D341Med (cell line): ENCODE results near the gene TYMP.
A peak's percentile ranks its signal among the peaks of the same experiment; 100 is the strongest.
"Not testable (repeated sequence)": the region's sequence is repeated elsewhere in the genome, so short reads cannot be mapped to it uniquely, and the experiment has no call there.

Experiments
- DNase-seq: peaks from one replicate; pipeline ENCODE4 v3.0.0; 2012; ENCODE audit warnings: low spot score

The TYMP gene

DNA sequence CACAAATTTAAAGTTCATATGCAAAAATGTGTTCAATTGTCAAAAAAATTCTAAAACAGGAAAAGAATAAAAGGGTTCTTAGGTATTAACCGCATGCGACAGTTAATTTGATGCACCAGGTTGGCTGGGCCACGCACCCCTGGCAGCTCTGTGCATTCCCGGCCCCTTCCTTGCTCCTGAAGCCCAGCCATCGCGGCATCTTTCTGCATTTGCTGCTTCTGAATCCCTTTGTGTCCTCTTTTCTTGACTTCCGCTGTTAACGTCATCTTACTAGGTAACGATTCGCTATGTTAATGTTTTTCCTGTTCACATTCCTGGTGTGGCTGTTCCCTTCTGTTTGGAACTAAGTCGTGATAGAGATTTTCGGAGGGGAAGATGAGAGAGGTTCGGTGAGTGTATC is 8.0 kb upstream of the TYMP start:
- DNase-seq = peak; percentile 18

GRCh38 chr22:50536226-50536625 is 6.4 kb upstream of the TYMP start:
- DNase-seq = no peak

- no peak for DNase-seq
These were observed 5.3 kb upstream of the TYMP start for GRCh38 chr22:50535113-50535512.

GRCh38 chr22:50533856-50534711 is 4.3 kb upstream of the TYMP start:
- not testable (repeated sequence) for DNase-seq

DNA sequence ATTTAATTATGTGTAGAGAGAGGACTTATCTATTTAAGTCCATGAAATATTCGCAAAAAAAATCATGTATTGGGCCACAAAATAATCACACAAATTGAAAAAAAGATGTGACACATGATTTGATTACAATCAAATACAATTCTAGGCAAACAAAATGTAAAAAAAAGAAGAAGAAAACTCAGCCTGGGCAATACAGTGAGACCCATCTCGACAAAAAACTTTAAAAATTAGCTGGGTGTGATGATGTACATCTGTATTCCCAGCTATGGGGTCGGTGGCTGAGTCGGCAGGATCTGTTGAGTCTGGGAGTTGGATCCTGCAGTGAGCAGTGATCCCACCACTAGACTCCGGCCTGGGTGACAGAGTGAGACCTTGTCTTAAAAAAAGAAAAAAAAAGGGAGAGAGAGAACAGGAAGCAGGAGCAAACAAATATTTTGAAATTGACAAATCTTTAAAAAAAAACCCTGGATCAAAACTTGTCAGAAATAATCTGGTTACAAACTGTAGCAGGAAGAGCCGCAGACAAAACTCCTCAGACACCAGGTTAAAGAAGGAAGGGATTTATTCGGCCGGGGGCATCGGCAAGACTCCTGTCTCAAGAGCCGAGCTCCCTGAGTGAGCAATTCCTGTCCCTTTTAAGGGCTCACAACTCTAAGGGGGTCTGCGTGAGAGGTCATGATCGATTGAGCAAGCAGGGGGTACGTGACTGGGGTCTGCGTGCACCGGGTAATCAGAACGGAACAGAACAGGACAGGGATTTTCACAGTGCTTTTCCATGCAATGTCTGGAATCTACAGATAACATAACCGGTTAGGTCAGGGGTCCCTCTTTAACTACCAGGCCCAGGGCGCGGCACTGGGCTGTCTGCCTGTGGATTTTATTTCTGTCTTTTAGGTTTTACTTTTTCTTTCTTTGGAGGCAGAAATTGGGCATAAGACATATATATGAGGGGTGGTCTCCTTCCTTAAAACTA is 3.3 kb upstream of the TYMP start:
- no peak for DNase-seq

- DNase-seq = peak; percentile 78
These were observed 2.3 kb upstream of the TYMP start for GRCh38 chr22:50531962-50532674.

- DNase-seq = peak; percentile 67
These were observed 1.7 kb upstream of the TYMP start for GRCh38 chr22:50531546-50531961.

DNA sequence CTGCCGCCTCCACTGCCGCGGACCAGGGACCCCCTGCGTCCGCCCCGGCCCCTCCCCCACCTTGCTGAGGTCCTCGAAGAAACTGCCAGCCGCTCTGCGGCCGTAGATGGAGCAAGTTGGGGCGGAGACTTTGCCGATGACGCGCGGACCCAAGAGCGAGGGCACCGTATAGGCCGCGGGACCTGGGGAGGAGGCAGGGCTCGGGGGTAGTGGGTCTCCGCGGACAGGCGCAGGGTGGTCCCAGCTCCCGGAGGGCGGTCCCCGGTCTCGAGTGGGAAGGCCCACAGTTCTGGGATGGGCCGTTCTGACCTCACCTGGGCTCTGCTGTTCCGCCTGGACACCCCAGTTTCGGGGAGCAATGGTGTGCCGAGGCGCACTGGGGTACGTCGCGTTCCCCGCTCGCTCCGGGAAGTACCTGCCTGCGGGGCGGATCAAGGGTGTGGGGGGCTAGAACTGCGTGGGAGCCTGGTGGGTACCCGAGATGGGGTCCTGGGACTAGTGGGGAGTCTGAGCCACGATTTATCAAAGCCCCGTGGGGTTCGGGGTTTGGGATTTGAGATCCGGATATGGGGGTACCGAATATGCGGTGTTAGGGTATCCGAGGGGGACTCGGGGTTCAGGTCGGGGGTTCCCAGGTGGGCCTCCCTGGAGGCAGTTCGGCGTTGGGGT is 1.2 kb upstream of the TYMP start:
- DNase-seq = peak; percentile 67

DNA sequence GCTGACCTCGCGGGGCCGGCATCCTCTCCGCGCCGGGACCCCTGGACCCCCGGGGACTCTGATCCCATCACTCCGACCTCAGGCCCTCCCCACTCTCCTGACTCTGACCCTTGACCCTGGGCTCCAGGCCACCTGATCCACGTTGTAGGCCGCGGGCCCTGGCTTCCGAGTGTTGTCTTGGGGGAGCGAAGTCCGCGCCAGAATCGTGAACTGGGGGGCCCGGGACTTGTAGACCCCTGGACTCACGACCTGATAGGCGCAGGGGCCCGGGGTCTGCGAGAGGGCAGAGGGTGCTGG is 716 bp upstream of the TYMP start:
- no peak for DNase-seq

DNA sequence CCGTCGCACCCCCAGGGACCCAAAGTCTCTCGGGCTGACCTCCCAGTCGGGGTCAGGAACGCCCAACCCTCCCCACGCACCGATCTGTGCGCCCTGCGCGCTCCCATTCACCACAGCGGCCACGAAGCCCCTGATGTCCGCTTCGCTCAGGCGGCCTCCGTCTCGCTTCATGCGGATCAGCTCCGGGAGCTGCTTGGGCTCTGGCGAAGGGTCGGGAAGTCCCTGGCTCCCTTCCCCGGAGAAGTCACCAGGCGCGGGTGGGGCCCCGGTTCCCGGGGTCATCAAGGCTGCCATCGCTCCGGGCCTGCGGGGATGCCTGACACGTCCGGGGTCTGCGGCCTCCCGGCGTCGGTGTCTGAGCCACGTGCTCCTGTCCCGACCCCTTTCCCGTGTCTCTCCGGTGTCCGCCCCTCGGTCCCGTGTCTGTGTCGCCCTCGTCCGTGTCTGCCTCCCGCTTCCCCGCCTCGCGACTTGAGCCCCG is 356 bp downstream of the TYMP start:
- DNase-seq = peak; percentile 38

- DNase-seq = peak; percentile 24
These were observed 963 bp downstream of the TYMP start for GRCh38 chr22:50528682-50529415.

GRCh38 chr22:50527921-50528681 is 1.7 kb downstream of the TYMP start:
- no peak for DNase-seq

GRCh38 chr22:50526834-50527801 is 2.7 kb downstream of the TYMP start:
- no peak for DNase-seq

DNA sequence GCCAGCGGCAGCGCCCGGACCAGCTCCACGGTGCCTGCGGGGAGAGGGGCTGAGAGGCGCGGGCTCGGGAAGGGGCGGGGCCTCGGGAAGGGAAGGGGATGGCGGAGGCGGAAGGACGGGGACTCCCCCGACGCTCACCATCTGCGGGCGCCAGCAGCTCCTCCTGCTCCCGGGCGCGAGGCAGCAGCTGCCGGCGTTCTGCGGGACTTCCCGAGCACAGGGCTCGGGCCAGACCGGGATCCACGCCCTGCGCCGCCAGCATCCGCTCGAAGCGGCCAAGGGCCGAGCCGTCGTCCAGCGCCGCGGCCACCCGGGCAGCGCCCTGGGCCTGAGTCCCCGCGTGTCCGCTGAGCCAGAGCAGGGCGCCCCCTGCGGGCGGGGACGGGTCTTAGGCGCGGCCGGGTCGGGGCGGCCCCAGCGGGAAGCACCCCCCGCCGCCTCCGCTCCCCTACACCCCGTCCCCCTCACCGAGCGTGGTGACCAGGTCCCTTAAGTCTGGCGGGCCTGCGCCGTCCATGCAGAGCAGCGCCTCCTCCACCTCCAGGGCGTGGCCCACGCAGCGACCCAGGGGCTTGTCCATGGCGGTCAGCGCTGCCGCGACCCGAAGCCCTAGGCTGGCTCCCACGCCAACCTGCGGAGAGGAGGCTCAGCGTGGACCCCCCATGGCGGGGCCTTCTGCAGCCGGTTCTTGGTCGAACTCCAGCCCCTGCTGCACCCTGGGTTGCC is 3.5 kb downstream of the TYMP start:
- peak; percentile 89 for DNase-seq

DNA sequence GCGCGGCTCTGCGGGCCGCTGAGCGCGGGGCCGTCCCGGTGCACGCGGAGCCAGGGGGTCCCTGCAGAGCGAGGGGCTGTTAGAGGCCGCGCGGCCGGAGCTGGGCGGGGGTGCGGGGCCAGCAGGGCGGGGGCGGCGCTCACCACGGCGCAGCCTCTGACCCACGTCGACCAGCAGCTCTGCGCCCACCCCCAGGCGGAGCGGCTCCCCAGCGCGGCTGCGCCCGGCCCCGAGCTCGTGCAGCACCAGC is 4.0 kb downstream of the TYMP start:
- no peak for DNase-seq

GRCh38 chr22:50525104-50525857 is 4.5 kb downstream of the TYMP start, which contains the start of gene SCO2:
TSS of gene SCO2 (minus strand) at chr22:50525598. CDS start at chr22:50524411, 1,187 bp downstream.
- DNase-seq = peak; percentile 100

GRCh38 chr22:50524676-50525103 is 5.1 kb downstream of the TYMP start:
- peak; percentile 54 for DNase-seq
